ENCODE measurements around the gene ENOX1.
"Not testable (repeated sequence)": the region's sequence is repeated elsewhere in the genome, so short reads cannot be mapped to it uniquely, and the experiment has no call there.

ENOX1 gene

DNA sequence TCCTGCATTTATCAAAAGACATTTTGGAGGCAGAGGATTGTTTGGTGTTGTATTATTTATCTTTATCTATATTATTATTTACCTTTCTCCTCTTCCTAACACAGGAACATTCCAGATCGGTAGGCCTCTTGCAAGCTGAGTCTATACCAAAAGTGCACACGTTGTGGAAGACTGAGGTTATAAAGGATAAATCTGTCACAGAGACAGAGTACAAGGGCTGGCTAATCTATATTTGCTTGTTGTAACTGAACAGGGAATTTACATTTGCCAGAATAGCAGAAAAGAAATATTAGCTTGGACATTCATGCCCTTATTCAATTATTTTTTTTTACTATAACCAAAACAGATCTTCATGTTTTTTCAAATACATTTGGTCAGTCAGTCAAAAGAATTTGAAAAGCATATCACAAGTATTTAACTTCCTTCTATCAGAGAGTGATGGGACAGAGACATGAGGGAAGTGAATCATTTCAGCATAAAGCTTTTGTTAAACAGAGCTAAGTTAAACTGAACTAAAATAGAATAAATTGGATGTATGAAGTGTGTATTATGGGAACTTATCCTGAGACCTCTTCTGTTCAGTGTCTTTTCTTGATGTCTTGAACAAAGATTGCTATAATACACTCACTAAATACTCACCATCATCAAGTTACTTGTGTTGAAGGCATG, 410.8 kb downstream of the ENOX1 start:
- no peak for DNase-seq

DNA sequence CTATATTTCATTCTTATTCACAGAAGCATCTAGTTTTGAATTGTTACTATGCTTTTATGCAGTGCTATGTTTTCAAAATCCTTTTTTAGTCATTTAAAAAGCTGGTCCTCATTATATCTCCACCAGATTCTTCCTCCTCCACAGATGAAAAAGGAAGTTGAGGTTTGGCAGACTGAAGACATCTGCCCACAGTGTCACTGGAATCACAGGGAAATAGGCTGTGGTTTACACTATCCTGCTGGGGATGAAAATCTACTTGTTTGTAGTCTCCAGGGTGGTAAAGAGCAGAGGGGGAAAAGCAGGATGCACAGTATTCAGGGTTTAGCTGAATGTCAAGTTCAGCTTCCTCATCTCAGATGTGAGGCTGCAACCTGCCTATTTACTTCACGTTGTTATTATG, 412.2 kb downstream of the ENOX1 start:
- no peak for DNase-seq

GRCh38 chr13:43373400-43373799, 413.4 kb downstream of the ENOX1 start:
- no peak for DNase-seq

DNA sequence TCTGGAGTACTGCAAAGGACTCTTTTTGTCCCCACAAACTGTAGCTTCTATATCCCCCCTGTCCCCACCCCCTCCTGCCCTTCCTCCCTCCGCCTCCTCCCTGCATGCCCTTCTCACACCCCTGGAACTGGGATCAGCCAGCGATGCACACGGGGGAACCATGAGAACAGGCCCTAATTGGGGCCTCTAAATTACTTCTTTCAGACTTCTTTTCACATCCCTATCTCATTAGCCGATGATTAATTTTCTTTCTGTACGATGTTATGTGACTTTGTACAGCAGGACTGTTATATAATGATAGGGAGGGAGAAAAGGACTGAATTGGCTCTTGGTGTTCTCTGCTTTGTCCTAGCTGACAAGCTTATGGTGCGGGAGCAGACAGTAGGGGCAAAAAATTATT, 415.9 kb downstream of the ENOX1 start:
- no peak for DNase-seq

DNA sequence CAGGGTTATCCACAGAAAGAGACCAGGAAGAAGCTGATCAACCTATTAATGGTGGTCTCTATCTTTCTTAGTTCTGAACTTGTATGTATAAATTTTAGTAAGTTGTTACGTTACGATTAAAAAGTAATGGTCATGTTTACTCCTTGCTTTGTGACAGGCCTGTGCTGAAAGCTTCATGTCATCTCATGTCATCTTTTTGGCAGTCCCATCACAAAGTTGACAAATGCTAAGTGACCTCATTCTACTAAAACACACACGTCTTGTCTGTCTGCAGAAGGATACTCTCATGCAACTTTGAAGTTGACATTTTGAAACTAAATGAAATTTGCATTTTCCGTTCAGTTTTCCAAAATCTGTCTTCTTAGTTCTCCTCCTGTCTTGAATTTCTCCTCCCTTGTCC, 417.5 kb downstream of the ENOX1 start:
- DNase-seq, result no peak

DNA sequence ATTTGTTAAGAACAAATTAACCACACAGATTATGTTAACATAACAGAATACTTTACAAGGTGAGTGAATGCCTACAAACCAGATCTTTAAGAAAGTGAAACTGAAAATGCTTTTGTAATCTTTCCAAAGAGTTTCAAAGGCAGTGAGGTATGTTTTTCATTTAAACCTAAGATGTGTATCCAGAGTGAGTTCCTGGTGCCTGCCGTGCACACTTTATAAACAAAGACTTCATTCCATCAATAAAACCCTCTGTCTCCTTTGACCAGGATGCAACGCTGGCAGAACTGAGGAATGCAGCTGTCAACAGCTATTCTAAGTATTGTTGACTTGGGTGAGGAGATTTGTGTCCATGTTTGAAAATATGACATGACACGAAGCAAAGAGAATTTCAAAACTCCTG, 418.8 kb downstream of the ENOX1 start:
- no peak for DNase-seq

DNA sequence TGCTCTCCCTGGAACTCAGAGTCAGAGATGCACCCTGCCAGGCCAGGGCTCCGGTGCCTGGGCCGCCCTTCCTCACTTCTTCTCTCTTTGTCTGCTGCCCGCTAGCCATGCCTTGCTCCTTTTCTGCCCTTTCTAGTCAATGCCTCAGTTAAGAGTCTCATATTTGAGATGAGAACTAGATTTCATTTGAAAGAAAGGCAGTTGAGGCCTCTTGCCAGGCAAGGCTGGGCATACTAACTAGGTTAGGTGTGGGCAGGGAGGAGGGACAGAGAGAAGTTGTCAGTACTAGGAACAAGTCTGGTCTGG, 421.8 kb downstream of the ENOX1 start:
- no peak for DNase-seq

DNA sequence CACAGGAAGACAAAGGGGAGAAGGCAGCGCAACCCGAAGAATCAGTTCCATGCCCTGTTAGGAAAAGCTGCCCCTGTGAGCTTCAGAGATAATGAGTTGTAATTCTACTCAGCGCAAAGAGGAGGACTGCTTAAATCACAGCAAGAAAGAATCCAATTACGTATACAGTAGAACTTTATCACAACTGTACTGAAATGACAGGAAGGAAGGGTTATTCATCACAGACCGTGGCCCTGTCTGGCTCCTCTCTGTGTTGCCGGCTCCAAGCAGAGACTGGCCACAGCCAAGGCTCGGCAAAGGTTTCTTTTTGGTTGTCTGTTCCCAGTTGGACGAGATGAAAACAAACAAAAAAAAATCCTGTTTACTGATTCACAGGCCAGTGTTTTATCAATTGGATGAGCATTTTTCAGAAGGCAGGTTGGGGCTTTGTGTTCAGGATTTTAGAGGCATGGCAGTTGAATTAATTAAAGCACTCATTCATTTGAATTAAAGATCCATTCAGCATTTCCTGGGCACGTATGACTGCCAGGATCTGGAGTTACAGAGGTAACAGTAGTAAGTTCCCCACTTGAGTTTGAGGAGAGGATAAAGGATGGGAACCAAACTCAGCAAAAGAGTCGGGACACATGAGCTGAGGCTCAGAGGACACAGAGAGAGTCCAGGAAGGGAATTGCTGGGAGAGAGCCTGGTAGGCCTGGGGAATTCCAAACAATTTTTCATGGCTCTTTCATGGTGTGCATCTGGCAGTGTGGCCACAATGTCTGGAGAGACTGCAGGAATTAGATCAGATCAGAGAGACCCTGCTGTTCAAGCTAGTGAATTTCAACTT, 422.3 kb downstream of the ENOX1 start:
- no peak for DNase-seq

DNA sequence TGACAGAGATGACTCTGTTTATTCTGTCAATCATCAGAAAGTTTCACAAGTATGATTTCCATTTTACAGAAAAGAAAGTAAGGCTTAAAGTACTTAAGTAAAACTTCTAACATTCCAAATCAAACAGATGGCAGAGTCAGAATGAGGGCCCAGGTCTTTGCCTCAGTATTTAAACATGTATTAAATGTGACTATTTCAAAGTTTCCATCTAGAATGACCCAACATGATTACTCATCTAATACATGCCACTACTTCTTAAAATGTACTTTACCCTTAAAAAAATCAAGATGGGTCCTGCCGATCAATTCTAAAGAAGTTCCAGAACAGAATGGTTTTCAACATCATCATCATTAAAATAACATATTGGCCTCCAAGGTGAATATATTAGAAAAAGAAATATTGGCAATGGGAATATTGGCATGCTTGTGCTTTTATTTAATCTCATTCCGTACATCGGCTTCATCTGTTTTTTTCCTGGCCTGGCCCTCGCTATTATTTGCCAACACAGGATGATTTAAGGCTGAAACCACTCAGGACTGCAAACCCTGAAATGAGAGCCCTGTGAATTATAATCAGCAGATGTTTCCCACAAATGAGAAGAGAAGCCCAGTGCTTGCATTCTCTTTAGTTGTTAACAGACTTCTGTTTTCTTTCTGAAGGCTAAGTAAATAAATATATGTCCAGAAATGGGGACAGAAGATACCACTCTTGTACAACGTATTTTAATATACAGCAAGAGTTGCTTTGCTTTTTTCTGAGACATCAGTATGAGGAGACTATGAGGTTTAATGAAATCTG, 423.4 kb downstream of the ENOX1 start:
- DNase-seq, result peak; percentile 4

GRCh38 chr13:43362556-43362955, 424.2 kb downstream of the ENOX1 start:
- no peak for DNase-seq

DNA sequence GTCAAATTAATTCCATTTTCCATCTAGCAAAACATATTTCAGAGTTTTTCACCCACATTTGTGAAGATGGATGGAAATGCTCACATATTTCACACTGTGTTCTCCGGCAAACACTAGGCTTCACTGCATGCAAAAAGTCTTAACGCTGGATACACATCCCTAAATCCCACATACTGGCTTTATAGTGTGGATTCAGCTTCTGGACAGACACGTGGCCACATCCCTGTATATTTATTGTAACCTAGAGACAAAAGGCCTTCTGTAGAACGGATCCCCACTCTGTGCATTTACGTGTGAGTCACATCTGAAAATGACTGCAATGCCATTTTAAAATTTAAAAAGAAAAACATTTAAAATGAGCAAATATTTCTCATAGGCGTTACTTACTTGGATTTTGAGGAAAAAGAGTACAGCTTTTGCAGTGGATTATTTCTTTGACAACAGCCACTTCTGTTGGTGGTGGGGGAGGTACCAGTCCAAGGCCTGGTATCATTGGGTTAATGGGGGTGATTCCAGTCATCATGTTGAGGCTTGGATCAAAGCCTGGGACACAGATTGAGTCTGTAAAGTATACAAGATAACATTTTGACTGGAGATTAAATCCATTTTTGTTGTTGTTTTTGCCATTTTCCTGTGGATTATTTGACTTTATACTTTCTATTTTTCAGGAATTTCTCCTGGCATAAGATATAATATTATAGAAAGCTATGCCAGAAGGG, 425.7 kb downstream of the ENOX1 start:
- DNase-seq, result no peak

- no peak for DNase-seq
Measured at GRCh38 chr13:43360171-43360570, 426.6 kb downstream of the ENOX1 start.

DNA sequence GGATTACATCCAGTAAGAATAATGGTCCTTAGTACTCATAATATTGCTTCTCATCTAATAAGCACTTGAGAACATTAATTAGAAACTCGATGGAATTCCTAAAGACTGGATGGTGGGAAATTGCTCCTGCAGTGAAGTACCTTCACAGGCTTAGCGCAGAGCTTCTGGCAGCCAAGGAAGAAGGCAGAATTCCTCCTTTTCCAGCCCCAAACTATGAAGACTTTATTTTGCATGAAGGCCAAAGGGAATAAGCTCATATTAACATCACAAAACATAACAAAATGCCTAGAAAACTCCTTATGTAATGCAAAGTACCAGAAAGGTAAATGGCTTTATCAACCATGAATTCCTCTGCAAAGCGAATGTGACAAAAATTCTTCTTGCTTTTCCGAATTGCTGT, 427.2 kb downstream of the ENOX1 start:
- DNase-seq, result no peak

DNA sequence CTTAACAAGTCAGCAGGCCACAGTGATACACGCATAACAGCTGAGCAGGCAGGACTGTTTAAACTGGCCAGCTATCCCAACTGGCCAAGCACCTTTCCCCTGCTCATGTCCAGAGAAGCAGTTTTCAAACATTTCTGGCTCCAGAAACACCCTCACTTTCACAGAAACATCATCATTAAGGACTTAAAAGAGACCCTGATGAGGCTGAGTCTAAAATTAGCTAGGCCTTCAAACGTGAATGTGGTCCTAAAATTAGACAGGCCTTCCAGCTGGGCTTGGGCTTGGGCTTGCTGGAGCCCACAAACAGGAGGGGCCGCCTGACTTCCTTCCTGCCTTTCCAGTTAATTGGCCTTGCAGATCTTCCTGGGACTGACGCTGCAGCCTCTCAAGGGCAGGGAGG, 429.2 kb downstream of the ENOX1 start:
- DNase-seq, result no peak

- no peak for DNase-seq
Measured at GRCh38 chr13:43356567-43356966, 430.2 kb downstream of the ENOX1 start.

DNA sequence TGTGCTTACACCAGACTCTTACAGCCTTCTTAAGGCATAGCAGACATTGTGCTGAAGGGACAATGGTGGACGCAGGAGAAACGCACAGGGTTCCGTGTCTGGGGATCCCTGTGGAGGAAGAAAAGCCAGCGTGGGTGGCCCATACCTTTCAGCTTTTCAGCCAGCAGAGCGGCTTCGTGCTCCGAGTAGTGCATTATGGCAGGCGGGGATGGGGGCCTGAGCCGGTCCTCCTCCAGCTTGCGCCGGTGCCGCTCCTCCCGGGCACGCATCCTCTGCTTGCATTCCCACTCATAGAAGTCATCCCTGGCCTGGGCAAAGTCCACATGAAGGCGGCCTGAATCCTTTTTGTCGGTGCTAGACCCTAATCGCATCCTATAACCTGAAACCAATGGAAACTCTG, 431.0 kb downstream of the ENOX1 start:
- no peak for DNase-seq

- DNase-seq, result no peak
Measured at GRCh38 chr13:43354153-43354945, 432.4 kb downstream of the ENOX1 start.

DNA sequence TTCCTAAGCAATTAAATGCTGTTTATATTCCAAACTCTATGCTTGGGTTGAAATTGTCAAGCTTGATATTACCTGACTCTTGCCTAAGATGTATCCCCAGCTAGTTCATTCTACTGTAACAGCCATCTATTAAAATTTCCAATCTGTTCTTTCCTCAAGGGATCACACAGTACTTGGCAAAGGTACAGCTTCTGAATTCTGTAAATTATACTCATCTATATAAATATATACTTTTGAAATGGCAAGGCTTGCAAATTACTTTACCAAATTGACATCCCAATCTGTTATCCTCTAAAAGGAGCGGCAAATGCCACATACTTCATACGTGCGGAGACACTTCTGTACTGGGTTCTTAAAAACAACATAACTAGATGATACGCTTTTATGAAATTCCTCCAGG, 433.1 kb downstream of the ENOX1 start:
- DNase-seq, result no peak

GRCh38 chr13:43351612-43352011, 435.2 kb downstream of the ENOX1 start:
- not testable (repeated sequence) for DNase-seq

DNA sequence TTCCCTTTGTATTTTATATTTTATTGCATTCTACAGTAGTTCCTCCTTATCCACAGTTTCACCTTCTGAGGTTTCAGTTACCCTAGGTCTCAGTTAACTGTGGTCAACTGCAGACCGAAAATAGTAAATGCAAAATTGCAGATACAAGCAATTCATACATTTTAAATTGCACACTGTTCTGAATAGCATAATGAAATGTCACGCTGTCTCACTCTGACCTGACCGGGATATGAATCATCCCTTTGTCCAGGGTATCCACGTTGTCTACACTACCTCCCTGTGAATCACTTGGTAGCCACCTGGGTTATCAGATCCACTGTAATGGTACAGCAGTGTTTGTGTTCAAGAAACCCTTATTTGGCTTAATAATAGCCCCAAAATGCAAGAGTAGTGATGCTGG, 438.4 kb downstream of the ENOX1 start:
- no peak for DNase-seq

- DNase-seq, result no peak
Measured at GRCh38 chr13:43347877-43348276, 438.9 kb downstream of the ENOX1 start.

DNA sequence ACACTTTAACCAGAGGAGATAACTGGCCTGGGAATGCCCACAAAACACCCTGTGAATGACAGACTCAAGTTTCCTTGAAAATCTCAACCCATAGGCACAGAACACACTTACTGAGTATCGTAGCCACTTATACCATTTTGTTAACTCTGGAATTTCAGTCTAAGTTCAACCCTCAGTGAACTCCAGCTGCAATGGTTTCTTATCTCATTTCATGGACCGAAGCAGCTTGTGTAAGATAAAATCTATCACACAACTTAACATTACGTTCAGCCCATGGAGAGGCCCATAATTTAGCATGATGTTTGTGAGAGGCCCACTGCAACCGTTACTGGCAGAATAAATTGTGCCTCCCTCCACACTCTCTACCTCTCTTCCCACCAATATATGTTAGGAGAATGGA, 440.3 kb downstream of the ENOX1 start:
- DNase-seq, result no peak

DNA sequence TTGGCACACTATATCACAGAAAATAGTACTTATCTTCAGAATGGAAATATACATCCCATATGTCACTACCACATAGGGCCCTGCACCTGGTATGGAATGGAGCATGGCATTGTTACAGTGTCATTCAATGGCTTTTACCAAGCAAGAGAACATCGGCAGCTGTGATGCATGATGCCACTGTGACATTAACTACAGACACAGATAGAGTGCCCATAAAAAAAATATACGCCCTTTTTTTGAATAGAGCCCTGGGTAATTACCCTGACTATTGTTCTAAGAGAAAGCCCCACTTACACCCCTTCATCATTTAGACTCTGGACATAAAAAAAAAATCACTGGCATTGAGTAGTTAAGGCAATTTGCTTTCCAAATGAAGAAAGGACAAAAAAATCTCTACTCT, 443.1 kb downstream of the ENOX1 start:
- DNase-seq, result no peak
